Right lobe of liver (tissue), 6 donors: ENCODE results near the gene DOCK10. TPM values are rescaled to one million over a fixed set of nuclear protein-coding genes. Genes with fewer than 3 reads are reported as not detected.
"Not testable (repeated sequence)": the region's sequence is repeated elsewhere in the genome, so short reads cannot be mapped to it uniquely, and the experiment has no call there.

Source experiments
- ATAC-seq, 4 donors: fragments of 200-7000 bp; cut with Tn5 transposase; one replicate each; pipeline ENCODE4 v1.9.1; 2020; ENCODE audit warnings: mild to moderate bottlenecking in 4 of 4, moderate library complexity in 4 of 4
- DNase-seq, 3 donors: peaks; one replicate each; pipeline ENCODE4 v3.0.0-alpha.2; 2020
- H3K27ac ChIP-seq, 3 donors: fragments of 200-600 bp; one replicate each; pipeline ENCODE4 v1.8.0; 2022
- H3K27me3 ChIP-seq, 2 donors: fragments of 200-600 bp; one replicate each; pipeline ENCODE4 v1.8.0; 2022
- H3K36me3 ChIP-seq, 4 donors: fragments of 200-600 bp; sonication (generic) in 1 of 4; one replicate each; pipeline versions ENCODE4 v1.5.1 to v1.8.0; 2017 to 2022; ENCODE audit warnings: control low read depth in 1 of 4
- H3K4me1 ChIP-seq, 4 donors: fragments of 200-600 bp; sonication (generic) in 1 of 4; one replicate each; pipeline versions ENCODE4 v1.5.1 to v1.8.0; 2017 to 2022; ENCODE audit warnings: control low read depth in 1 of 4
- H3K4me3 ChIP-seq, 3 donors: fragments of 200-600 bp; one replicate each; pipeline ENCODE4 v1.8.0; 2022
- H3K9me3 ChIP-seq, 4 donors: fragments of 200-600 bp; sonication (generic) in 1 of 4; one replicate each; pipeline versions ENCODE4 v1.5.1 to v1.8.0; 2017 to 2022; ENCODE audit warnings: control low read depth in 1 of 4
- POLR2A ChIP-seq: fragments of 450-650 bp; IDR thresholded peaks from one replicate; pipeline ENCODE4 v1.6.1; 2017; ENCODE audit warnings: antibody characterized with exemption, mild to moderate bottlenecking
- WGBS: methylation state at CpG from one replicate; pipeline ENCODE4 v1.1.6; 2018; ENCODE audit warnings: low coverage, low lambda C conversion rate; ENCODE audit not compliant: insufficient coverage; ENCODE audit errors: missing lambda C conversion rate; 5-methylcytosine and 5-hydroxymethylcytosine counted together
- intact Hi-C, 2 donors: fragments of 100-400 bp; cut with DNase I; formaldehyde crosslinking; loops; one replicate each; pipeline versions ENCODE4 v1.11.2 to v1.14.1; 2022
- total RNA-seq, 6 experiments: library from RNA; depleted of rRNA in 2 of 6; stranded (reverse); fragments of >200 nt in 2 of 6; fragmentation: NEBNext Ultra II Directional in 3 of 6; extraction: Animal tissue kit (Norgen Biotek cat#: 25700) in 3 of 6; gene quantifications; one replicate each; pipeline versions ENCODE4 v1.1.0 to v1.2.4, GENCODE V29; 2016 to 2023
- TF ChIP-seq, protein P1 (sequence below), 4 donors: fragments of 200-600 bp in 3 of 4; fragments of 450-650 bp in 1 of 4; IDR thresholded peaks; one replicate each; pipeline versions ENCODE4 v1.5.1 to v1.8.0; 2016 to 2022; ENCODE audit warnings: antibody characterized with exemption in 4 of 4, mild to moderate bottlenecking in 2 of 4
- donor health status: DM: no; HTN: yes; CAD: no.
- donor health status: DM: no; HTN: no; CAD: no.
- donor health status: DM: no; HTN: no; CAD: no.
- donor health status: DM: no; HTN: yes; CAD: no.
- donor health status: DM: no; HTN: yes; CAD: no.

The DOCK10 gene
- total RNA-seq, 6 experiments from 2014 or later: 5.1 to 10.2 (median 7.1) TPM

- no peaks in the 10 kb centered on the region for H3K27me3 ChIP-seq
- 67% methylated on average over 4 of the region's 4 CpGs for whole genome bisulfite sequencing
- no peaks in the 10 kb centered on the region for H3K36me3 ChIP-seq
- intact Hi-C loops: no loop called here
- H3K4me1 ChIP-seq: no peaks in the 10 kb centered on the region
- ATAC-seq (no peak), DNase-seq (no peak)
- H3K4me3 ChIP-seq: no peak overlapping the region
- no peaks in the 10 kb centered on the region for H3K9me3 ChIP-seq
- H3K27ac ChIP-seq: no peak overlapping the region
- TF ChIP-seq, protein P1, sequence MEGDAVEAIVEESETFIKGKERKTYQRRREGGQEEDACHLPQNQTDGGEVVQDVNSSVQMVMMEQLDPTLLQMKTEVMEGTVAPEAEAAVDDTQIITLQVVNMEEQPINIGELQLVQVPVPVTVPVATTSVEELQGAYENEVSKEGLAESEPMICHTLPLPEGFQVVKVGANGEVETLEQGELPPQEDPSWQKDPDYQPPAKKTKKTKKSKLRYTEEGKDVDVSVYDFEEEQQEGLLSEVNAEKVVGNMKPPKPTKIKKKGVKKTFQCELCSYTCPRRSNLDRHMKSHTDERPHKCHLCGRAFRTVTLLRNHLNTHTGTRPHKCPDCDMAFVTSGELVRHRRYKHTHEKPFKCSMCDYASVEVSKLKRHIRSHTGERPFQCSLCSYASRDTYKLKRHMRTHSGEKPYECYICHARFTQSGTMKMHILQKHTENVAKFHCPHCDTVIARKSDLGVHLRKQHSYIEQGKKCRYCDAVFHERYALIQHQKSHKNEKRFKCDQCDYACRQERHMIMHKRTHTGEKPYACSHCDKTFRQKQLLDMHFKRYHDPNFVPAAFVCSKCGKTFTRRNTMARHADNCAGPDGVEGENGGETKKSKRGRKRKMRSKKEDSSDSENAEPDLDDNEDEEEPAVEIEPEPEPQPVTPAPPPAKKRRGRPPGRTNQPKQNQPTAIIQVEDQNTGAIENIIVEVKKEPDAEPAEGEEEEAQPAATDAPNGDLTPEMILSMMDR (IDR thresholded peaks at IDR 0.05): no peak
- no peak for TF ChIP-seq POLR2A
Observed at GRCh38 chr2:224947566-224947965, 94.7 kb downstream of the DOCK10 start.

DNA sequence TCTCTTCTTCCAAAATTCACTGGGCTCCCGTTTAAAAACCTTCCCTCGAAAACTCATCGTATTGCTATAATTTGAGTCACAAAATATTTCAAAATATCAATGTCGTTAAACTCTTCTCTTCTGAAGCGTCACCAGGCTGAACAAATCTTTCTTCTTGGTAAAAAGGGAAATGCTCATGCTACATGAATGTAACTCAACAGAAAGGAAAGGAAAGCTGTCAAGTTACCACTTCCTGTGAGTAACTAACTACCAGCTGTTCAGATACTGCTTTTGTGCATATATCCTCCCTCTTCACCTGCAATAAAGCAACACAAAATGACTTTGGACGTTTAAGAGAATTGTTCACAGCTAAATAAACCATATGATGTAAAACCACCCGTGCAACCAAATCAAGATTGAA lies 95.4 kb downstream of the DOCK10 start:
- H3K27ac ChIP-seq: no peak overlapping the region
- H3K4me3 ChIP-seq: peak overlapping the region in 1 of 3 donors; percentile 22

DNA sequence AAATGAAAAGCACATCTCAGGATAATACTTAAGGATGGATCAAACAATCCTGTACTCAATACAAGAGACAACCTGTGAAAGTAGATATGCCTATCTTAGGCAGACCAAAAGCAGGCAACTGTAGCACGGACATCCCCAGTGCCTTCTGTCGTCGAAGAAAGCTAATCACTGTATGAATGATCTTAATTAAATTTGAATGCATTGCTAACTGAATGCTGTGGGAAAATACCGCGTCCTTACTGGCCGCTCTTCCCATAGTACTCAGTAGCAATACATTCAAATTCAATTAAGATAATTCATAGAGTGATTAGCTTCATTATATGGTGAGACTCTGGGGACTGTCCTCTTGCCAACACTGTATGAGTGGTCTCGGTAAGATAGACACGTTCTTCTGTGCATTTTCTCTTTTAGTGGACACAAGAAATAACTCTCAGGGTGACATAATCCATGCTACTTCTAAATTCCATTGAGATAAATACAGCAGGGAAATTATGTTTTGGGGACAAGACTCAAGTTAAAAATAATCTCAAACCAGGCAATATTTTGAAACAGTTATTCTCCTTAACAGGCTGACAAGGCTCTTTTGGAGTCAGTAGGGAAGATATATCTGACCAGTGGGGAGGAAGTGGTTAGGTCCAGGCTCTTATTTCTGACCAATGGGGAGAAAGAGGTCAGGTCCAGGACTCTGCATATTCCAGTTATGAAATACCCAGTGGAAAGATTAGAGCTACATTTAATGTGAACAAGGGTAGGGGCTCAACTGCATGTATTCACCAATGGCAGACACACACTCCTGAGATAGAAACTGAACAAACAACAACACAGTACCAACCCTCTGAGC lies 97.3 kb downstream of the DOCK10 start:
- 68% methylated on average over 8 of the region's 8 CpGs for WGBS
- Histone ChIP-seq H3K27ac (no peak overlapping the region), H3K9me3 (no peaks in the 10 kb centered on the region), H3K4me1 (no peaks in the 10 kb centered on the region), H3K4me3 (no peak overlapping the region), H3K27me3 (no peaks in the 10 kb centered on the region), H3K36me3 (no peaks in the 10 kb centered on the region)
- DNase-seq (no peak), ATAC-seq (peak; percentile 60 to 73 (median 64))
- intact Hi-C loops: no loop called here
- TF ChIP-seq, protein P1 (IDR thresholded peaks at IDR 0.05): no peak
- peak; percentile 39 for TF ChIP-seq POLR2A

More for the DNA sequence above, 95.4 kb downstream of the DOCK10 start:
- intact Hi-C loops: no loop called here
- Histone ChIP-seq H3K36me3 (no peaks in the 10 kb centered on the region), H3K9me3 (no peaks in the 10 kb centered on the region), H3K4me1 (no peaks in the 10 kb centered on the region), H3K27me3 (no peaks in the 10 kb centered on the region)
- 43% methylated on average over 7 of the region's 7 CpGs for WGBS
- peak; percentile 34 for TF ChIP-seq POLR2A
- TF ChIP-seq, protein P1 (IDR thresholded peaks at IDR 0.05): no peak
- peak; percentile 20 to 51 (median 47) for ATAC-seq
- DNase-seq: no peak

- ATAC-seq, H3K27ac ChIP-seq, DNase-seq, H3K27me3 ChIP-seq, H3K4me1 ChIP-seq, H3K9me3 ChIP-seq, intact Hi-C loops, H3K4me3 ChIP-seq, H3K36me3 ChIP-seq: not testable (repeated sequence)
- WGBS: 61% methylated on average over 5 of the region's 8 CpGs
Observed at GRCh38 chr2:224943601-224944041, 98.6 kb downstream of the DOCK10 start.

DNA sequence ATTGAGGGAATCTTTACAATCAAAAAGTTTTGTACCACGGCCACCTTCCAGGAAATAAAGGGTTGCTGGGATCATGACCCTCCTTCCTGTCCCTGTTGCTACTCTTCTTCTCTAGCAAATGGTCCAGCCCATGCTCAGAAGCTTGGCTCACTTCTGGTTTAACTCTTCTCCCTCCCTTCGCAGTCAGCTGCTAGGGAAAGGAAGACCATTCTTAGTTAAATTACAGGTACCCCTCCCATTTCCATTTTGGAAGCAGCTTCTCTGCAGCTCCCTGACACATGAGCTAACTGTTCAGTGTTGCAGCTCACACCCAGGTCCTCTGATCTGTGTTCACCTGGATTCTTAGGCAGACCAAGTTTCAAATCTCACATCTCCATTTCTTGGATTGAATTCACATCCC lies 100.3 kb downstream of the DOCK10 start:
- intact Hi-C loops: no loop called here
- H3K9me3 ChIP-seq: no peaks in the 10 kb centered on the region
- H3K27ac ChIP-seq: no peak overlapping the region

More for the DNA sequence above, 100.3 kb downstream of the DOCK10 start:
- WGBS: 86% methylated on average over 2 of the region's 2 CpGs
- ATAC-seq (no peak), DNase-seq (no peak)
- H3K27me3 ChIP-seq: no peaks in the 10 kb centered on the region
- H3K36me3 ChIP-seq: no peaks in the 10 kb centered on the region
- no peaks in the 10 kb centered on the region for H3K4me1 ChIP-seq
- TF ChIP-seq, protein P1 (IDR thresholded peaks at IDR 0.05): no peak
- TF ChIP-seq POLR2A: no peak
- H3K4me3 ChIP-seq: no peak overlapping the region
